K562 (cell line): ENCODE data around the gene SLCO2B1. TPM values are rescaled to one million over a fixed set of nuclear protein-coding genes. Genes with fewer than 3 reads are reported as not detected.

Experiments
- E2F3 ChIP-seq: fragments of 250-450 bp; sonication (Bioruptor Pico); IDR thresholded peaks from 2 replicates; pipeline ENCODE4 v1.4.0; 2020; ENCODE audit warnings: mild to moderate bottlenecking
- GTF2F1 ChIP-seq: IDR thresholded peaks from 2 replicates; pipeline ENCODE4 v1.6.1; 2011; ENCODE audit warnings: low read depth, low read length, improper control_type of control experiment
- JUND ChIP-seq, 2 experiments: IDR thresholded peaks; 2 replicates in 1 of 2; 3 replicates in 1 of 2; pipeline ENCODE4 v1.6.1; 2011; ENCODE audit warnings: borderline replicate concordance in 2 of 2, low read depth in 2 of 2, low read length in 2 of 2, improper control_type of control experiment in 1 of 2, missing biosample characterization in 1 of 2, missing genetic modification characterization in 1 of 2, missing genetic modification reagents in 1 of 2
- MAFK ChIP-seq: IDR thresholded peaks from 2 replicates; pipeline ENCODE4 v1.6.1; 2011; ENCODE audit warnings: low read length, improper control_type of control experiment
- MEF2A ChIP-seq: IDR thresholded peaks from 2 replicates; pipeline ENCODE4 v1.6.1; 2011; ENCODE audit warnings: low read depth, mild to moderate bottlenecking, low read length, moderate library complexity; ENCODE audit not compliant: control insufficient read depth
- PREB ChIP-seq: sonication (generic); formaldehyde crosslinking; IDR thresholded peaks from 2 replicates; pipeline ENCODE4 v1.8.1; 2023; ENCODE audit warnings: mild to moderate bottlenecking, missing genetic modification reagents
- THAP7 ChIP-seq: fragments of 250-450 bp; sonication (Bioruptor Pico); IDR thresholded peaks from 2 replicates; pipeline ENCODE4 v1.5.0; 2021
- USF1 ChIP-seq: sonication (generic); formaldehyde crosslinking; IDR thresholded peaks from 2 replicates; pipeline ENCODE4 v1.9.0; 2022; ENCODE audit warnings: mild to moderate bottlenecking, missing genetic modification reagents
- ZBTB40 ChIP-seq, 2 experiments: fragments of 450-650 bp in 1 of 2; sonication (generic) in 1 of 2; formaldehyde crosslinking in 1 of 2; IDR thresholded peaks; 2 replicates each; pipeline versions ENCODE4 v1.7.1 to v1.9.0; 2016 to 2022; ENCODE audit warnings: inconsistent platforms in 1 of 2, mild to moderate bottlenecking in 1 of 2, missing genetic modification reagents in 1 of 2
- ZBTB8A ChIP-seq: fragments of 450-650 bp; IDR thresholded peaks from 2 replicates; pipeline ENCODE4 v1.6.1; 2018; ENCODE audit warnings: mild to moderate bottlenecking, moderate library complexity; ENCODE audit not compliant: partially characterized antibody
- ZNF212 ChIP-seq: fragments of 450-650 bp; formaldehyde crosslinking; IDR thresholded peaks from 2 replicates; pipeline ENCODE4 v1.4.0; 2020; ENCODE audit warnings: mild to moderate bottlenecking
- ZNF311 ChIP-seq: fragments of 250-450 bp; sonication (Bioruptor Pico); IDR thresholded peaks from 2 replicates; pipeline ENCODE4 v1.4.0; 2020; ENCODE audit warnings: mild to moderate bottlenecking, moderate library complexity
- polyA plus RNA-seq, 8 experiments: library from polyadenylated mRNA; depleted of rRNA in 4 of 8; stranded (reverse) in 5 of 8; unstranded in 3 of 8; fragments of >200 nt; fragmentation: Nextera tagmentation in 2 of 8; fragmentation: Illumina TruSeq in 1 of 8; extraction: Ambion mirVana in 2 of 8; extraction: Trizol in 1 of 8; gene quantifications; 2 replicates each; pipeline versions ENCODE4 v1.2.1 to v1.2.3, GENCODE V29; 2011 to 2014; ENCODE audit warnings: inconsistent platforms in 1 of 8, missing spikeins in 1 of 8
- total RNA-seq, 7 experiments: library from RNA; depleted of rRNA in 6 of 7; stranded (reverse); fragments of >200 nt in 6 of 7; fragmentation: Illumina TruSeq in 2 of 7; extraction: Trizol in 2 of 7; gene quantifications; 2 replicates each; pipeline versions ENCODE4 v1.2.1 to v1.2.3, GENCODE V29; 2011 to 2021; ENCODE audit warnings: low replicate concordance in 1 of 7
- TF ChIP-seq, protein P1 (sequence below): fragments of 200-400 bp; formaldehyde crosslinking; IDR thresholded peaks from 2 replicates; pipeline ENCODE4 v1.6.1; 2017; ENCODE audit warnings: mild to moderate bottlenecking, low read depth, low read length, moderate library complexity

The SLCO2B1 gene
- total and polyA plus RNA-seq, 9 of the 15 experiments (the other 6 are each of a cell fraction or from before 2014, with no cell fraction given), result 0.70 to 14.7 (median 7.6) TPM

DNA sequence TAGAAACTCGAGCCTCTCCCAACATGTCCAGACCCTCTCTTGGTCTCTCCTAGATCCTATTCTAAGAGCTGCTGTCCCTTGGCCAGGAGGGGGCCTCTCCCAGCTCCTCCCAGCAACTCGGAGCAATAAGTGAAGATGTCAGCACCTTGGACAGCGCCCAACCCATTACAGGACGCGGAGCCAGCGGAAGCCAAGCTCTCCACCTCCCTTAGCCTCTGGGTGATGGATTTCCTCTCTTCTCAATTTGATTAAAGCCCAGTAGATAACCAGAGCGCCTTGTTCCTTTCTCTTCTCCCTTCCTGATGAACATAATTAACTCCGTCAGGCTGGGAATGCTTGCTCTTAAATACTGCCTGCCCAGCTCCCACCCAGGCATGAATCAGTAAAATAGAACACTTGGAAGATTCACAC is 63.5 kb downstream of the SLCO2B1 start (continued):
- TF ChIP-seq USF1 (CRISPR knock-in tag) (0 out of 2 replicates have a peak, but pooled peaks have one; percentile 18), ZNF212 (CRISPR knock-in tag) (no peak), ZBTB8A (no peak), MEF2A (no peak), ZBTB40 (IDR thresholded peaks at IDR 0.05) (peak; percentile 56; the same call in 1 of the 2 replicates), ZBTB40 (CRISPR knock-in tag; IDR thresholded peaks at IDR 0.05) (peak; percentile 56; the same call in 1 of the 2 replicates), E2F3 (CRISPR knock-in tag) (no peak), MAFK (no peak; the same call in 1 of the 2 replicates), GTF2F1 (no peak), PREB (no peak), ZNF311 (CRISPR knock-in tag) (peak; percentile 38; the same call in 1 of the 2 replicates), THAP7 (CRISPR knock-in tag) (no peak), JUND (IDR thresholded peaks at IDR 0.05; ENCODE audit: borderline replicate concordance, low read depth, low read length) (peak; percentile 39; the same call in 1 of the 2 replicates), JUND (tag; IDR thresholded peaks at IDR 0.05; ENCODE audit: borderline replicate concordance, low read depth, low read length) (no peak; the same call in 2 of the 3 replicates)
- TF ChIP-seq, protein P1, sequence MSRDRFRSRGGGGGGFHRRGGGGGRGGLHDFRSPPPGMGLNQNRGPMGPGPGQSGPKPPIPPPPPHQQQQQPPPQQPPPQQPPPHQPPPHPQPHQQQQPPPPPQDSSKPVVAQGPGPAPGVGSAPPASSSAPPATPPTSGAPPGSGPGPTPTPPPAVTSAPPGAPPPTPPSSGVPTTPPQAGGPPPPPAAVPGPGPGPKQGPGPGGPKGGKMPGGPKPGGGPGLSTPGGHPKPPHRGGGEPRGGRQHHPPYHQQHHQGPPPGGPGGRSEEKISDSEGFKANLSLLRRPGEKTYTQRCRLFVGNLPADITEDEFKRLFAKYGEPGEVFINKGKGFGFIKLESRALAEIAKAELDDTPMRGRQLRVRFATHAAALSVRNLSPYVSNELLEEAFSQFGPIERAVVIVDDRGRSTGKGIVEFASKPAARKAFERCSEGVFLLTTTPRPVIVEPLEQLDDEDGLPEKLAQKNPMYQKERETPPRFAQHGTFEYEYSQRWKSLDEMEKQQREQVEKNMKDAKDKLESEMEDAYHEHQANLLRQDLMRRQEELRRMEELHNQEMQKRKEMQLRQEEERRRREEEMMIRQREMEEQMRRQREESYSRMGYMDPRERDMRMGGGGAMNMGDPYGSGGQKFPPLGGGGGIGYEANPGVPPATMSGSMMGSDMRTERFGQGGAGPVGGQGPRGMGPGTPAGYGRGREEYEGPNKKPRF, result no peak
